T-helper 9 cell (primary cell): ENCODE results near the gene ALKBH4.
A peak's percentile ranks its signal among the peaks of the same experiment; 100 is the strongest.
"Not testable (repeated sequence)": the region's sequence is repeated elsewhere in the genome, so short reads cannot be mapped to it uniquely, and the experiment has no call there.

ENCODE experiments used
- DNase-seq: peaks from one replicate; pipeline ENCODE4 v3.0.0-alpha.2; 2020
- total RNA-seq, 2 donors: gene quantifications; one replicate each; lab custom pipeline; 2026; lab: John Stamatoyannopoulos, UW

The ALKBH4 gene, protein sequence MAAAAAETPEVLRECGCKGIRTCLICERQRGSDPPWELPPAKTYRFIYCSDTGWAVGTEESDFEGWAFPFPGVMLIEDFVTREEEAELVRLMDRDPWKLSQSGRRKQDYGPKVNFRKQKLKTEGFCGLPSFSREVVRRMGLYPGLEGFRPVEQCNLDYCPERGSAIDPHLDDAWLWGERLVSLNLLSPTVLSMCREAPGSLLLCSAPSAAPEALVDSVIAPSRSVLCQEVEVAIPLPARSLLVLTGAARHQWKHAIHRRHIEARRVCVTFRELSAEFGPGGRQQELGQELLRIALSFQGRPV
- 5.1 to 18.7 reads per million in 2 donors for total RNA-seq

DNA sequence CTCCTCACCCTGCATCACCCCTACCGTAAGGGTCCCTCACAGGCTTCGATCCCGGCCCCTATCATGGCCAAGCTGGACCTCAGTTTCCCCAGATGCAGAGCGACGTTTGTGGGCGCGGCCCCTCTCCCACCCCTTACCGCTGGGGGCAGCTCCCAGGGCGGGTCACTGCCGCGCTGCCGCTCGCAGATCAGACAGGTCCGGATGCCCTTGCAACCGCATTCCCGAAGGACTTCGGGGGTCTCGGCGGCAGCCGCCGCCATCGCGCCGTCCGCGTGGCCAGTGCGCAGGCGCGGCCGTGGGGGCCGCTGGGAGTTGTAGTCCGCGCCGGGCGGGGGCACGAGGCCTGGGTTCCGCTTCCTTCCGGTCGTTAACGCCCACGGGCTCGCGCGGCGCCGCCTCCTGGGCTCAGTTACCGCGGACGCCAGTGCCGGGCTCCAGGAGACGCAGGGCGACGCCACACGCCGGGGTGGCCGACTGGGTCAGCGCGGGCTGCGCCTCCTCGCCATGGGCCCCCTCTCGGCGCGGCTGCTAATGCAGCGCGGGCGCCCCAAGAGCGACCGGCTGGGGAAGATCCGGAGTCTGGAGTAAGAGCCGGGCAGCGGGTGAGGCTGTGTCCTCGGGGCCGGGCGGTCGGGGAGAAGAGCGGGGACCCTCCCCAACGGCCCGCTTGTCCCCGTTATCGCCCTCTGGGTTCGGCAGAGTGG lies at the start of gene ALKBH4, which contains the start of gene LRWD1:
ALKBH4 (minus strand) TSS at position 287 of the 704 bp plus-strand sequence; CDS start at position 260, 27 bp downstream.
LRWD1 (plus strand) TSS at position 408 of the 704 bp plus-strand sequence; CDS start at position 505, 97 bp downstream.
- peak; percentile 90 for DNase-seq

DNA sequence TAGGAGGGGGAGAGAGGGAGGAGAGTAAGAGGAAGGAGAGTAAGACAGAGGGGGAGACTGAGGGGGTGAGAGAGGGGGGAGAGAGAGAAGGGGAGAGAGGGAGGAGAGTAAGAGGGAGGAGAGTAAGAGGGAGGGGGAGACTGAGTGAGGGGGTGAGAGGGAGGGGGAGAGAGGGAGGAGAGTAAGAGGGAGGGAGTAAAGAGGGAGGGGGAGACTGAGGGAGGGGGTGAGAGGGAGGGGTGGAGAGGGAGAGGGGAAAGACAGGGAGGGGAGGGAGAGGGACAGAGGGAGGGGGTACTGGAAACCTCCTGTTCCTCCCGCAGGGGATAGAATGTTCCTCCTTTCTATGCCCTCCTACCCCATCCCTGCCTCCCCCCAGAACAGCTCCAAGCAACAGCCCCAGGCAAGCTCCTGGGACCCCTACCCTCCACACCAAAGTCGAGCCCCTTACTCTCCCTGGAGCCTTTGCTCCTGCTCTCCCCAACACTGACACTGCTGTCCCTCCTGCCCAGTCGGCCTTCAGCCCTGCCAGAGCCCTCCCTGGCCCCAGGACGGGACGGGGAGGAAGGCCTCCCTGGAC lies 48.1 kb upstream of the ALKBH4 start:
- DNase-seq, result not testable (repeated sequence)

DNA sequence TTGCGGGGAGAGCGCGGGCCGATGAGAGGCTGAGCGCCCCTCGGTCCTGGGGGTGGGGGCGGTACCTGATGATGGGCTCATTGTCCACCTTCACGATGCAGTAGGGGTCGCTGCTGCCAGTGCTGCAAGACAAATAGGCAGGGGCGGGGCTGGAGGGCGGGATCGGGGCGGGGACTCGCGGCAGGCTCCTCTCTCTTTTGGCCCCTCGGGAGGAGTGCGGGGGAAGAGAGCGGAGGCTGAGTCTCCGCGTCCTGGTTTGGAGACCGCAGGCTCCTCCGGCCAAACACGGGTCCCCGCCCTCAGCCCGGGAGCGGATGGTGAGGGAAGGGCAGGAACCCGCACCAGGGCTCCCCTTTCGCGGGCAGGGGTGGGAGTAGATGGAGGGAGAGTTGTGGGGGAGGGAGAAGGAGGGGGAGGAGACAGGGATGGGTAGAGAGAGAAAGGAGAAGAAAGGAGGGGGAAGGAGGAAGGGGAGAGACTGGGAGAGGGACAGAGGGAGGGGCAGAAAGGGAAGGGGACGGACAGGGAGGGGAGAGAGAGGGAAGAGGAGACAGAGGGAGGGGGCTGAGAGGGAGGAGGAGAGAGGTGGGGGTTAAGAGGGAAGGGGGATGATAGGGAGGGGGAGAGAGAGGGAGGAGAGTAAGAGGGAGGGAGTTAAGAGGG lies 47.3 kb upstream of the ALKBH4 start:
- not testable (repeated sequence) for DNase-seq

DNA sequence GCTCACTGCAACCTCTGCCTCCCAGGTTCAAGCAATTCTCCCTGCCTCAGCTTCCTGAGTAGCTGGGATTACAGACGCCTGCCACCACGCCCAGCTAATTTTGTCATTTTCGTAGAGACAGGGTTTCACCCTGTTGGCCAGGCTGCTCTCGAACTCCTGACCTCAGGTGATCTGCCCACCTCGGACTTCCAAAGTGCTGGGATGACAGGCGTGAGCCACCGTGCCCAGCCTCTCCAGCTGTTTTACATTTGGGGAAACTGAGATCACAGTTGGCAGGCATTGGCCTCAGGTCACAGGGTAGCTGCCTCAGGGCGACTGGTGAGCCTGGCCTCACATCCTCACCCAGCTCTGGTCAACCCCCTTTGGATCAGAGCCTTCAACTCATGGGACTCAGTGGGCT lies 45.9 kb upstream of the ALKBH4 start:
- not testable (repeated sequence) for DNase-seq

DNA sequence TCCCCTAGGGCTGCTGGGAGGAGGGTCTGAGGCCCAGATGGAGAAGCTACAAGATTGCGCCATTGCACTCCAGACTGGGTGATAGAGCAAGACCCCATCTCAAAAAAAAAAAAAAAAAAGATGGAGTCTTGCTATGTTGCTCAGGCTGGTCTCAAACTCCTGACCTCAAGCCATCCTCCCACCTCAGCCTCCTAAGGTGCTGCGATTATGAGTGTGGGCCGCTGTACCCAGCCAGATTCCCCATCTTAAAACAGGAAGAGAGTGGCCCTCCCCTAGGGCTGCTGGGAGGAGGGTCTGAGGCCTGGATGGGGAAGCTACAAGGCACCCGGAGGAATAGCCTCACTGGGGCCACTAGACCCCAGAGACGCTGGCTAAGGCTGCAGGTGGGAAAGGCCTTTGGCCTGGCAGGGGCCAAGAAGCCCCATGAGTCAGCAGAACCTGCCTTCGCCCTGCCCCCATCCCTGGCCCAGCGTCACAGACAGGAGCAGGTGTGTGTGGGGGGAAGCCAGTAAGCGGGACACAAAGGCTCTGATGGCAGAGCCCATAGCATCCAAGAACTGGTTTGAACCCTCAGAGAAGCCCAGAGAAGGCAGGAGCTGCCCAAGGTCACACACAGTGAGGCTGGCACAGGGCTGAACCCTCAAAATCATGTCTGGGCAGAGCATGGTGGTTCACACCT lies 42.9 kb upstream of the ALKBH4 start:
- DNase-seq, result not testable (repeated sequence)

DNA sequence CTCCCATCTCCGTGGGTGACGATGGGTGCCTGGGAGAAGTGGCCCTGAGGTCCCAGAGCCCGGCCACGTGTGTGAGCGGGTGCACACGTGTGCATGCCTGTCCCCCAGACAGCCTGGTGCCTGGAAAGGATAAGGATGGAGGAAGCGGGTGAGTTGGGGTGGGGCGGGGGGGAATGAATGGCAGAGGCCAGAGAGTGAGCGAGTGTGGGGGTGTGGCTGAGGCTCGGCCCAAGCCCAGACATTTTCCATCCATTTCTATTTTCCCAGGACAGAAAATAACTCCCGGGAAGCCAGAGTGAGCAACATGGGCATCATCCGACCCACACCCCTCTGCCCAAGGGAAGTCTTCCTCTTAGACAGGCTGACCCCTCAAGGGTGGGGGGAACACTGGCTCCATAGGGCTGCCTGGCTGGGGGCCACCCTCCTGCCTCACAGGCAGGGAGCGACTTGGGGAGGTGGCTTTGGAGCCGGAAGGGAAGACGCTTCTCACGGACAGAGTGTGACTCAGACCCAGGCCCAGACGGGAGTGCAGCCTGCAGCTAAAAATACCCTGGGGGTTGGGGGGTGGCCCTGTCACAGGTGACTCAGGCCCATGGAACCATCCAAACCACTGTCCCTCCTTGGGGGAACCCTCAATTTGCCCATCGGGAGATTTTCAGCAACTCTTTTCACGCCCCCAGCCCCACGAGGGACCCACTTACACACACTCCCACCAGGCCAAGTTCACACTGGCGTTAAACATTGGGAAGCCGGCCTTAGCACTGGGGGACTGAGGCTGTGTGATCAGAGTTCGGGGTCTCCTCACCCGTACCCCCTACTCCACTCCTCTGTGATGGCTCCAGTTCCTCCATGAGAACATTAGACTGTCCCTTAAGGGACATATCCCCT lies 40.9 kb upstream of the ALKBH4 start:
- not testable (repeated sequence) for DNase-seq

DNA sequence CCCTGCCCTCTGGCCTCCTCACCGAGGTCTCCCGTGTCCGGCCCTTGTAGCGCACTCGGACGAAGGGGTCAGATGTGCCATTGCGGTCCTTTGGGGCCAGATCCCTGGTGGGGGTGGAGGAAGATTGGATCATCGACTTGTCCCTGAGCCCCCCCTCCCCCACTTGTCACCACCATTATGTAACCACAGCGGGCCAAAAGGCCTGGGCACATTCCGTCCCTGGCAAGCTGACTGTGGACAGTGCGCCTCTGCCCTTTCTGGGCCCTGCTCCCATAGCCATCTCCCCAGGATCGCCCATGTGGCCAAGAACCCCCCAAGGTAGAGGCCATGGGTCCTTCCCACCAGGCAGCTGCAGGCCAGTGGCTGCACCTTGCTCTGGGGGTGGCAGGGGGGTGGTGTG lies 38.5 kb upstream of the ALKBH4 start:
- not testable (repeated sequence) for DNase-seq

DNA sequence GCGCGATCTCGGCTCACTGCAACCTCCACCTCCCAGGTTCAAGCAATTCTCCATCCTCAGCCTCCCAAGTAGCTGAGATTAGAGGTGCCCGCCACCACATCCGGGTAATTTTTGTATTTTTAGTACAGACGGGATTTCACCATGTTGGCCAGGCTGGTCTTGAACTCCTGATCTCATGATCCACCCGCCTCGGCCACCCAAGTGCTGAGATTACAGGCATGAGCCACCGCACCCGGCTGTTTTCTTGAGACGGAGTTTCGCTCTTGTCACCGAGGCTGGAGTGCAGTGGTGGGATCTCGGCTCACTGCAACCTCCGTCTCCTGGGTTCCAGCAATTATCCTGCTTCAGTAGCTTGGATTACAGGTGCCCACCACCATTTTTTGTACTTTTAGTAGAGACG lies 33.7 kb upstream of the ALKBH4 start:
- DNase-seq, result not testable (repeated sequence)

DNA sequence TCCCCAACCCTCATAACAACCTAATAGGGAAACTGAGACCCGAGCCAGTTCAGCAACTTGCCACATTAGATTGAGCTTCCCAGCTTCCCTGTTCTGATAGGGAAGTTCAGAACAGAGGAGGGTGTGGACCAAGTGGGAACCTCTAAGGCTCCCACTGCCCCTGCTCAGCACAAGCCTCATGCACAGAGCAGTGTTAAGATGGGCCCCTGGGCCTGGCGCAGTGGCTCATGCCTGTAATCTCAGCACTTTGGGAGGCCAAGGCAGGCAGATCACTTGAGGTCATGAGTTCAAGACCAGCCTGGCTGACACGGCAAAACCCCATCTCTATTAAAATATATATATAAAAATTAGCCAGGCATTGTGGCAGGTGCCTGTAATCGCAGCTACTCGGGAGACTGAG lies 32.6 kb upstream of the ALKBH4 start:
- DNase-seq, result not testable (repeated sequence)

DNA sequence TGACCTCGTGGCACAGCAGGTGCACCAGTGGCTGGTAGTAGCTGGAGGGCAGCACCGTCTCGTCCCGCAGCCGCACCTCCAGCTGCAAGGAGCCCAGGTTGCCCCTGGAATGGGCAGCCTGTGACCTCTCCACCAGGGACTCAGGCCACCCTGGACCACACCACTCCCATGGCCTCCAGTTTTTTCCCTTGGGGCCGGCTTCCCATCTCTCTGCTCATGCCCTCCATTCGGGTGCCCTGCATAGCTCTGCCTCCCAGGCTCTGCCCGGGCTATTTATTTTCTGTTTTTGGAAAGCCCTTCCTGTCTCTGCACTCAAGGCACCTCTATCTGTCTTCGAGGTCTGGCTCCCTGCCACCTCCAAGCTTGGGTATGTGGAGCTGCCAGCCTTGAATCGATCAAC lies 32.2 kb upstream of the ALKBH4 start:
- DNase-seq, result not testable (repeated sequence)

DNA sequence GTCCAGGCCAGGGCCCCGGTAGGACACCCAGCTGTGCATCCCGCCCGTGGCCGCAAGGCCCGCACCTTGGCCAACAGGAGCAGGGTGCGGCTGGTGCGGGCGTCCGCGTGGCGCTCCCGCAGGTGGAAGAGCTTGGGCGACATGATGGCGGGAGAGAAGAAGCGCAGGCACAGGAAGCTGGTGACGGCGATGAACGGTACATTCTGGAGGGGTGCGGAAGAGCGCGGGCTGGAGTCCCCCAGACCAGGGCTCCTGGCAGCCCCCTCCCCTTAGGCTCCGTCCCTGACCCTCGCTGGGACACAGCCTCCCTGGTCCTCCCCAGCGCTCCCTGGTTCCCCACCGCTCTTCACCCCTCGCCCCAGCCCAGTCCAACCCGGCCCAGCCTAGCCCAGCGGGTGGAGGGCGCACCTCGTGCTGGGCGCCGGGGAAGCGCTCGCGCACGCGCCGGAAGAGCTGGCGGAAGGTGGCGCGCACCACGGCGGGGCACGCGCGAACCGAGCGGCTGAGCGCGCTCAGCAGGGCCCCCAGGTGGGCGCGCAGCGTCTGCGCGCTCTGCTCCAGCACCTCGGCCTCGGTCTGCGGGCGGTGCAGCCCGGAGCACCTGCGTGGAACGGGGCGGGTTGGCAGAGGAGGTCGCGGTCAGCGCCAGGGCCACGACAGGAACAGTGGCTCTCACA lies 29.9 kb upstream of the ALKBH4 start:
- not testable (repeated sequence) for DNase-seq

DNA sequence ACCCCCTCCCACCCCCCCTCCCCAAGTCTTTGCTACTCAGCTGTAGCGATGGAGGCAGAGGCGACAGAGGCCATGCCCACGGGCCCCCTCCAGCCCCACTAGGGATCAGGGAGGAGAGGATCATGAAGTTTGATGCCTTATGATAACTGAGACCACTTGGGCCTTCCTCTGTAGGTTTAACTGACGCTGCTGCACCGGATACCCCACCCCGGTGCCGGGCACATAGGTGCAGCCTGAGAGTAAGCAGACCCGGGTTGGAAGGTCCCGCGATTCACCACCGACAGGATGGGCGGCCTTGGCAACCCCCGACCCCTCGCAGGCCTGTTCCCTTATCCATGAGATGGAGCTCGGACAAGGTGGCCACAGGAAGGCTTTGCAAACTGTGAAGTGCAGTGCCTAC lies 29.4 kb upstream of the ALKBH4 start:
- not testable (repeated sequence) for DNase-seq

DNA sequence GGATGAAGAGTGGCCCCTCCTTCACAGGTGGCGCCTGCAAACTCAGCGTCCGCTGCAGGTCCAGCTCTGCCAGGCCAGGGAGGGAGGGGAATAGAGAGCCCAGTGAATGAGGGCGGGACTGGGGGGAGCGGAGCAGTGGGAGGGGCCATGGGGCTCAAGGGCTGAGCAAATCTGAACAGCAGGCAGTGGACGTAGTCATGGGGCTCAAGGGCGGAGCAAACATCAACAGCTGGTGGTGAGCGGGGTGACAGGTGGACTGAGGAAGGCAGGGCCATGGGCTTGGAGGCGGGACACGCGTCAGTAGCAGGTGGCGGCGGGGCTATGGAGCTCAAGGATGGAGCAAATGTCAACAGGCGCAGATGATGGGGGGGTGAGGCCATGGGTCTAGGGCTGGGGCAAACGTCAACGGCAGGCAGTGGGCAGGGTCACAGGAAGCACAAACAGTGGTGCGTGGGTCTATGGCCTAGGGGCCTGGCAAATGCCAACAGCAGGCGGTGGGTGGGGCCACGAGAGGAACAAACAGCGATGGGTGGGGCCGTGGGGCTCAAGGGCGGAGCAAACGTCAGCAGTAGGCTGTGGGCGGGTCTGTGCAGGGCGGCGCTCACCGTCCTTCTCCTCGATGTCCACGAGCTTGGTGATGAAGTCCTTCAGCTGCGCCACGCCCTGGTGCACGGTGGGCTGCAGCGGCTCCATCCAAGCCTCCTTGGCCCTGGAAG lies 28.7 kb upstream of the ALKBH4 start:
- not testable (repeated sequence) for DNase-seq

DNA sequence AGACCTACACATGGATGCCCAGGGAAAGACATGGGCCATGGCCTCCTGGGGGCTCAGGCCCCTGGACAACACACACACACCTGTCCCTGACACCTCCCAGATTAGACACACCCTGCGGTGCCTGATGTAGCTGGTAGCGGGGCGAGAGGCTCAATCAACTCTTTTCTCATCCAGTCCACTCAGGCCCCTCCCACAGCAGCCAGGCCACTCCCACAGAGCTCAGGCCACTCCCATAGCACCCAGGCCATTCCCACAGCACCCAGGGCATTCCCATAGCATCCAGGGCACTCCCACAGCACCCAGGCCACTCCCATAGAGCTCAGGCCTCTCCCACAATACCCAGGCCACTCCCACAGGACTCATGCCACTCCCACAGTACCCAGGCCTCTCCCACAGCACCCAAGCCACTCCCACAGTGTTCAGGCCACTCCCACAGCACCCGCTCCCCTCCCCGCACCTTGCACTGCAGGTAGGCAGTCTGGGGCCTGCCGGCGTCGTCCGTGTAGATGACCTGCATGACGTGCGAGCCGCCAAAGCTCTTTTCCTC lies 25.9 kb upstream of the ALKBH4 start:
- DNase-seq, result peak; percentile 55

DNA sequence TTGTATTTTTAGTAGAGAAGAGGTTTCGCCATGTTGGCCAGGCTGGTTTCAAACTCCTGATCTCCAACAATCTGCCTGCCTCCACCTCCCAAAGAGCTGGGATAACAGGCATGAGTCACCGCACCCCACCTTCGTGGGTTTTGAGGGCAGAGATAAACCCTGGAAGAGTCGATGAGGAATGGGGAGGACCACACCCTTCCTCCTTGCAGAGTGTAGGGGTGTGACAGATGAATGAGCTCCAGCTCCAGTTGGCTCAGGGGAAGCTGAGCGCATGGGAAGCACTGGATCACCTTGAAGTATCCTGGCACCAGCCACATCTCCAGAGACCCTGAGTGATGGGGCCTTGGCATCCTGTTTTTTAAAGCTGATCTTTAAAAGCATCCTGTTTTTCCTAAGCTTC lies 19.7 kb upstream of the ALKBH4 start:
- DNase-seq, result not testable (repeated sequence)

DNA sequence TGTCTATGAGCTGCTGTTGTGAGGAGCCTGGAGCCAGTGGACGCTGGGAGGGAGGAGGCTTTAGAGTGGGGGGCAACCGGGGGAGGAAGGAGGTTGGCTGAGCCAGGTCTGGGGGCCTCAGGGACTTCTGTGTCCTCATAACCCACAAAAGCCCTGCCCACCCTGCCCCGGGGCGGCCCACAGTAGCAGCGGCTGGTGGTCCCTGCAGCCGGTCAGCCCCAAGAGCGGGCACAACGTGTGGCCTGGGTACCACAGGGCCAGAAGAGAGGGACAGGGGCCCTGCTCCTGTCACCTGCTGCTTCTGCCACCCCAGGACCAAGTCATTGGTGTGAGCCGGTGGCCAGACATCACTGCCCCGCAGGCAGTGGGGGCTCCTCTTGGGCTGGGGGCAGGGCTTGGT lies 17.3 kb upstream of the ALKBH4 start:
- not testable (repeated sequence) for DNase-seq

DNA sequence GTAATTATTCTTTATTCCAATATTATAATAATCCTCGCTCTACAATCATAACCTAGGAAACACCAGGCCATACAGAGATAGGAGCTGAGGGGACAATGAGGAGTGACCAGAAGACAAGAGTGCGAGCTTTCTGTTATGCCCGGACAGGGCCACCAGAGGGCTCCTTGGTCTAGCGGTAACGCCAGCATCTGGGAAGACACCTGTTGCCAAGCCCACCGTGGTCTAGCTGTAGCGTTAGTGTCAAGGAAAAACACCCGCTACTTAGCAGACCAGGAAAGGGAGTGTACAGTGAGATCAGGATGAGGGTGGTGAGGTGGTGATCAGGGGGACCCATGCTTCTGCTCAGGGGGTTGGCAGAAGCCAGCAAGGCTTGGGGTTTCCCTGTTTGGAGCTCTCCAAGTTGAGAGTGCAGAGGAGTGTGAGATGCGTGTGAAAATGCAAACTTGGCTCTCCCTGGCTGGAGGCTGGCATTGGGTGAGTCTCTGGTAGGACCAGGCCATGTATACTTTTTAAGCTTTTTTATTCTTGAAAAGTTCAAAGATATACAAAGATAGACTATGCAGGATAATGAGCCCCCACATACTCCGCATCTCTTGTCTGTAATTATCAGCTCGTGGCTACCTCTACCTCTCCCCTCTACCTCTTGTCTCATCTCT lies 15.4 kb upstream of the ALKBH4 start:
- not testable (repeated sequence) for DNase-seq

DNA sequence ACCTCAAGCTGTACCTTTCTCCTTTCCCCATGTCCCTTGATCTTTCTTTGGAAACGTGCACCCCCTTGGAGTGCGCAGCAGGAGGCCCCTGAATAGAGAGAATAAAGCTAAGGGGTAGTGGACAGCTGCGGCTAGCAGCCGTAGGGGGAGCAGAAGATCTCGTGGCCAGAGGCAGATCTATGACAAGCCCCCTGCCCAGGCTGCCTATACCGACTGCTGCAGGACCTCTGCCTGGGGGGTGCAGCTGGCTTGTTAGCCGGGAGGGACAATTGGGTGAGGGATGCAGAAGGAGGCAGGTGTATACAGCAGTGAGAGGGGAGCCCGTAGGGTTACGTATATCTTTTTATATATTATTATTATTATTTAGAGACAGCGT lies 14.5 kb upstream of the ALKBH4 start:
- DNase-seq, result not testable (repeated sequence)
